ENCODE data around the gene ZNF780B.
"Not testable (repeated sequence)": the region's sequence is repeated elsewhere in the genome, so short reads cannot be mapped to it uniquely, and the experiment has no call there.

Gene ZNF780B

DNA sequence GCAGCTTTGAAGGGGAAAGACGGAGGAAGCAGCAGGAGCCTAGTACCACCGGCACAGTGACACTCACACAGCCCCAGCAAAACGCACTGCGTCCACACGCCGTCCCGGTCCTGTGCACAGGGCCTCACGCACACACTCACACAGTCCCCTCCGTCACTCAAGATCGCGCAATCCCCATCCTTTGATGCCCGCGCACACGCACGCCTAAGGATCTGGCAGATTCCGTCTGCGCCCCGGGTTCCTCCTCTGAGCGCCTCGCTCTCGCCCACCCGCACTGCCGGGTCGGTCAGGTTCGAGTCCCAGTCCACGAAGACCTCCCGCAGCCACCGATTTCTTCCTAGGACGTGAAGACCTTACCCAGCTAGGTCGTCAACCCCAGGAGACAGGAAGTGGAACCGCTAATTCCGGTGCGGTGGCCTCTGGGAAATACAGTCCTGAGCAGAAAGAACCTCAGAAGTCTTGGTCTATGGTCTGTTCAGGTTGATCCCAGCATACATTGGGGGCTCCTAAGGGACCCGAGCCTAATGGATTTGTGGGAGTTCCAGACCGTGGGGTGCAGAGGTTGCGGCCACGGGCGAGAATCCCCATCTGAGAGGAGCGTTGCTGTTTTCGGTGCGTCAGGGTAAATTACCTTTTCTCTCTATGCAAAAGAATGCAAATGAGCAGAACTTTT lies at the start of gene ZNF780B:
ZNF780B (minus strand) TSS at position 400 of the 673 bp plus-strand sequence. CDS start 5,899 bp downstream, outside the sequence.
- DNase-seq = peak; percentile 12

DNA sequence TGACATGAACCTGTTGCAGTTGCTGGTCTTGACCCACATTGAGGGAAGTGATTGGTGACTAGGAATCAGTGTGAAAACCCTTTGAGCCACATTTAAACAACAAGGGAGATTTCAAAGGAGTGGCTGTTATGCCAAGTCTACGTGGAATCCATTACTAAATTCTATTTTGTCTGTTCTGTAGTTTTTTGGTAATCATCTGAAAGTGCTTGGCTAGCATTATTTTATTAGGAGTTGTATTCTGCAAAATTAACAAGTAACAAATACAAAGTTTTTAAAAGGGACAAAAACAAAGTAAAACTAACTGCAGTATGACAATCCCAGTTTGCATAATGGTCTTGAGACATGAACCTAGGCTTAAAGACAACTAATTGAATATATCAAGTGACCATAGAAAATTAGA lies 48.7 kb upstream of the ZNF780B start:
- DNase-seq = no peak

DNA sequence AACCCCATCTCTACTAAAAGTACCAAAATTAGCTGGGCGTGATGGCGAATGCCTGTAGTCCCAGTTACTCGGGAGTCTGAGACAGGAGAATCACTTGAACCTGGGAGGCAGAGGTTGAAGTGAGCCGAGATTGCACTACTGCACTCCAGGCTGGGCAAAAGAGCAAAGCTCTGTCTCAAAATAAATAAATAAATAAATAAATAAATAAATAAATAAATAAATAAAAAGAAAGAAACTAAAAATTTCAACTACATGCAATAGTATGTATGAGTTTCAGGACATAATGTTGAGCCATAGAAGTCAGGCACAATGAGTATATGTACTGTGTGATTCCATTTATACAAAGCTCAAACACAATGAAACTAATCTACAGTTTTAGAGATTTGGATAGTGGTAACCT lies 47.6 kb upstream of the ZNF780B start:
- no peak for DNase-seq

DNA sequence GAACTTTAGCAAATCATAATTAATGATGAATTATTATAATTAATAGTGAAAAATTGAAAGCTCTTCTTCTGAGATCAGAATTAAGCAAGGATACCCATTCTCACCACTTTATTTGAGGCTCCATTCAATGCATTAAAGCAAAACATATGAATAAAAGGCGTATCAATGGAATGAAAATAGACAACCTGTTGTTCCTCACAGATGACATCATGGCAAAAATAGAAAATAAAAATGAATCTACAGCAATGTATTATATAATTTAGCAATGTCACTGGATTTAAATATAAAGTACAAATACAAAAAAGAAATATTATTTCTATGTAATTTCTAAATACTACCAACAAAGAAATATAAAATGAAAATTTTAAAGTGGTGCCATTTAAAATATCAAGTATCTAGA lies 45.8 kb upstream of the ZNF780B start:
- no peak for DNase-seq

DNA sequence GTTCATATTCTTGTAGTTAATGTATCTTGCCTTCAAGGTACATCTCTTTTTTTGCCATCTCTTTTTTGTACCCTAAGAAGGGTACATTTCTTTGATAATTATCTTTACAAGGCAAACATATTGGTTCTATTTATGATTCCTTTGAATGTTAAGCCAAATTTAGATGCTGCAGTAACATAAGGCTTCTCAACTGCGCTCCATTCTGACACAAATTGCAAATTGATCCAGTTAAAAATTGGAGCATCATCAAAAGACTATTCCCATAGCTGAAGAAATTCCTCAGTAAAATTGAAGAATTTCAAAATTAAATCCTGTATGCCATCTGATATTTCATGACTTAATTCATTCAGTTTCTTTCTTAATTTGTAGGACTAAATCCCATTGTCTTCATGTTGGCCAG lies 37.4 kb upstream of the ZNF780B start:
- DNase-seq = no peak

DNA sequence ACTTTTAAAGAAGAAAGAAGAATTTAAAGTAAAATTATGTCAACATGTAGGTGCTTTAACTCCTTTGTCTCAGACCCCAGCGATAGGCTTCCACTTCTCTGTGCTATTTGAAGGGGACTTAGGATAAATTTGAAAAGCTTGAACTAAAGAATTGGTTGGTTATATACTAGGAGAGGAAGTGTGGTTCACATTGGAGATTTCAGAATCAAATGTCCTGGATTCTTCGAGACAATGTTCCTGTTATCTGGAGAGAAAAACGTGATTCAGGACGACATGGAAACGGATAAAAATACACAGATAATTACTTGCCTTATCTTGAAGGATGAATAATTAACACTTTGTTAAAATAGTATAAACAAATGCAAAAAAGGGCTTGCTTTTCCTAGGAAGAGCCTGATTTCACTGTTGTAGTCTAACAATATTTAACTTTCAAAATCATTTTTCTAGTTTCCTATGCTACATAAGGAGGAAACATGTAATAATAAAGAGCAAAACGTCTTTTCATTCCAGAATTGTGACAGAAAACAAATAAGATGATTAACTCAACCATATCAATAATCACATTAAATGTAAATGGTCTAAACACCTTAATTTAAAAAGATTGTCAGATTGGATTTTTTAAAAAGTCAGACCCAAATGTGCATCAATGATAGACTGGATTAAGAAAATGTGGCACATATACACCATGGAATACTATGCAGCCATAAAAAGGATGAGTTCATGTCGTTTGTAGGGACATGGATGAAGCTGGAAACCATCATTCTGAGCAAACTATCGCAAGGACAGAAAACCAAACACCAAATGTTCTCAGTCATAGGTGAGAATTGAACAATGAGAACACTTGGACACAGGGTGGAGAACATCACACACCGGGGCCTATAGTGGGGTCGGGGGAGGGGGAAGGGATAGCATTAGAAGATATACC lies 35.4 kb upstream of the ZNF780B start:
- no peak for DNase-seq

DNA sequence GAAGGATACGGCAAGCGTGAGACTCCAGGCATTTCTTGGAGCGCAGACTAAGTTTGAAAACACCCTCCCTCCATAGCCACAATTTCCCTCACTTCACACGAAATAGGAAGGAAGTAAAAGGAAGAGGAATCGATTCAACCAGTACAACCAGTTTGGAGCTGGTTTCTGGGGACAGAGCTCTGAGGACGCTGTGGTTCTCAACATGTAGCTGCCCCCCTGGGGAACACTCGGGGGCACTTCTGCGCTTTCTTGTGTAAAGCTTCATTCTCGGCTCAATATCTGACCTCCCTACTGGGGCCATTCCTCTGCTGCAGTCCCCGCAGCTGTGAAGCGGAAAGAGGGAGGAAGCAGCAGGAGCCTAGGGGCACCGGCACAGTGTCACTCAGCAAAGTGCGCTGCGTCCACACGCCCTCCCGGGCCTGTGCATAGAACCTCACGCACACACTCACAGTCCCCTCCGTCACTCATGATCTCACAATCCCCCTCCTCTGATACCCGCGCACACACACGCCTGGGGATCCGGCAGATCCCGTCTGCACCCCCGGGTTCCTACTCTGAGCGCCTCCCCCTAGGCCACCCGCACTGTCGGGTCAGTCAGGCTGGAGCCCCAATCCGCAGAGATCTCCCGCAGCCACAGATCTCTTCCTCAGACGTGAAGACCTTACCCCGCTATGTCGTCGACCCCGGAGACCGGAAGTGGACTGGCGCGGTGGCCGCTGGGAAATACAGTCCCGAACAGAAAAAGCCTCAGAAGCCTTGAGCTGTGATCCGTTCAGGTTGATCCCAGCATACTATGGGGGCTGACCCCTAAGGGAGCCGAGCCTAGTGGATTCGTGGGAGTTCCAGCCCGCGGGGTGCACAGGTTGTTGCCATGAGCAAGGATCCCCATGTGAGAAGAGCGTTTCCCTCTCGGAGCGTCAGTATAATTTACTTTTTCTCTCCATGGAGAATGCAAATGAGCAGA lies 34.5 kb upstream of the ZNF780B start, which contains the start of gene ZNF780A:
ZNF780A (minus strand) TSS at position 703 of the 964 bp plus-strand sequence. CDS start 6,190 bp downstream, outside the sequence.
- peak; percentile 54 for DNase-seq

DNA sequence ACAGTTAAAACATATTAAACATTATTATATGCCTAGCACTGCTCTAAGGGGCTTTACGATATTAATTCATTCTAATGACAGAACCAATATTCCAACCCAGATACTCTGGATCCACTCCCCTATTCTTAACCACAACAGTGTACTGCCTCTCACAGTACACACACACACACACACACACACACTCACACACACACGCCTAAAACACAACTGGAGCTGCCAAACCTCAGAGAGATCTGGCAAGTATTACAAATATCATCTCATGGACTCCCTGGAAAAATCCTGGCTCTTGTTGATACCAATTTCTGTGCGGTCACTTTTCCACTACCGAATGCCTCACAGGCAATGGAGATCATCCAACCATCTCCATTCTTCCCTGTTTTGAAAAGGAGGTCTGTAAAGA lies 33.4 kb upstream of the ZNF780B start:
- DNase-seq = no peak

DNA sequence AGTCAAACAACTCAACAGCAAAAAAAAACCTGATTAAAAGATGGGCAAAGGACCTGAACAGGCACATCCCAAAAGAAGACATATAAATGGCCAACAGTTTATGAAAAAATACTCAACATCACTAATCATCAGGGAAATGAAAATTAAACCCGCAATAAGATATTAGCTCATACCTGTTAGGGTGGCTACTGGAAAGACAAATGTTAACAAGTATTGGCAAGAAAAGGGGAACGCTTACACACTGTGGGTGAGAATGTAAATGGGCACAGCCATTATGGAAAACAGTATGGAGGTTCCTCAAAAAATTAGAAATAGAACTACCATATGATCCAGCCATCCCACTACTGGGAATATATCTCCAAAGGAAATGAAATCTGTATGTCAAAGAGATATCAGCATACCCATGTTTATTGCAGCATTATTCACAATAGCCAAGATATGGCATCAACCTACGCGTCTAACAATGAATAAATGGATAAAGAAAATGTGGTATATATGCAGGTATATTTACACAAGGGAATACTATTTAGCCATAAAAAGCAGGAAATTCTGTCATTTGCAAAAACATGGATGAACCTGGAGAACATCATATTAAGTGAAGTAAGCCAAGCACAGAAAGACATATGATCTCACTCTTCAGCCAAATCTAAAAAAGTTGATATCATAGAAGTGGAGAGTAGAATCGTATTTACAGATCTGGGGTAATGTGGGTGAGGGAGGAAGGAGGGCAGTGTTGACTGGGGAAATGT lies 32.4 kb upstream of the ZNF780B start:
- no peak for DNase-seq

DNA sequence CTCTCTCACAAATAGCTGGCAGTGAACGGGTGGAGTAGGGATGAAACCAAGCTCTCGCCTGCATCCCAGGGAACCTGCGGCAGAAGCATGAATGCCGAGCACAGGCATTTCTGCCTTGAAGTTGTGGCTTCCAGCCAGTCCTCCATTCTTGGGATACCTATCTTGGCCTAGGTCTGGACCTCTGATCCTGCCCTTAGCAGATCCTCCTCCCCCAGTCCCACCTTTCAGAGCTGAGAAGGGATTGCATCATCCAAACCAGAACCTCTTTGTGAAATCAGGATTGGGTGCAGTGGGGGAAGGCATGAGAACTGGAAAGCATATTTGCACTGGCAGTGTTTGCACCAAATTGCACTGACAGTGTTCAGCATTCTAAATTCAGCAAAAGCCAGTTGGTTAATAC lies 28.9 kb upstream of the ZNF780B start:
- DNase-seq = no peak

DNA sequence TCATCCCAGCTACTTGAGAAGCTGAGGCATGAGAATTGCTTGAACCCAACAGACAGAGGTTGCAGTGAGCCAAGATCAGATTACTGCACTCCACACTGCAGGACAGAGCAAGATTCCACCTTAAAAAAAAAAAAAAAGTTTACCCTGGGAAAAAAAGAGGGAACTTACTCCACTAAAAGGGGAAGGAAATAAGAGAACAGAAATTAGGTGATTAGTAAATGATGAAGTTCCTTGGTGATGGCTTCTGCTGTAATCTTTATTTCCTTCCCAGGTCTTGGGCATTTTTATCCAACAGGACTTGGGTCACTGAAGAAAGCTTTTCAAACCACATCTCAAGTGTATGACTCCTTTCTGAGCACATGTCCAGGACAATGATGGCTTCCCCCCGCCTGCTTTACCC lies 25.4 kb upstream of the ZNF780B start:
- no peak for DNase-seq

DNA sequence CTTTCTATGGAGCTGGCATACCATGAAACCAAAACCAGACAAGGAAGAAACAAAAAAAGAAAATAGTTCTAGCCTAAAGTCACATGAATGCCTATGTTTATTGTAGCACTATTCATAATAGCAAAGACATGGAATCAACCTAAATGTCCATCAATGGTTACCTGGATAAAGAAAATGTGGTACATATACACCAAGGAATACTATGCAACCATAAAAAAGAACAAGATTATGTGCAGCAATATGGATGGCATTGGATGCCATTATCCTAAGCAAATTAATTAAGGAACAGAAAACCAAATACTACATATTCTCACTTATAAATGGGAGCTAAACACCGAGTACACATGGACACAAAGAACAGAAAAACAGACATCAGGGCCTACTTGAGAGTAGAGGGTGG lies 24.3 kb upstream of the ZNF780B start:
- no peak for DNase-seq

DNA sequence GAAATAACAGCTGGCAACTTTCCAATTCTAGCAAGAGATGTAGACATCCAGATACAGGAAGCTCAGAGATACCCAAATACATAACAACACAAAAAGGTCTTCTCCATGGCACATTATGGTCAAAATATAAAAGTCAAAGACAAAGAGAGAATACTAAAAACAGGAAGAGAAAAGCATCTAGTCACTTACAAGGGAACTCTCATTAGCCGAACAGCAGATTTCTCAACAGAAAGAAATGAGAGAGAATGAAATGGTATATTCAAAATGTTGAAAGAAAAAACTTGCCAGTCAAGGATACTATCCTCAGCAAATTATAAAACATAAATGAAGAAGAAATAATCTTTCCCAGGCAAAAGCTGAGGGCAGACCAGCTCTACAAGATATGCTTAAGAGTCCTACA lies 22.3 kb upstream of the ZNF780B start:
- no peak for DNase-seq

DNA sequence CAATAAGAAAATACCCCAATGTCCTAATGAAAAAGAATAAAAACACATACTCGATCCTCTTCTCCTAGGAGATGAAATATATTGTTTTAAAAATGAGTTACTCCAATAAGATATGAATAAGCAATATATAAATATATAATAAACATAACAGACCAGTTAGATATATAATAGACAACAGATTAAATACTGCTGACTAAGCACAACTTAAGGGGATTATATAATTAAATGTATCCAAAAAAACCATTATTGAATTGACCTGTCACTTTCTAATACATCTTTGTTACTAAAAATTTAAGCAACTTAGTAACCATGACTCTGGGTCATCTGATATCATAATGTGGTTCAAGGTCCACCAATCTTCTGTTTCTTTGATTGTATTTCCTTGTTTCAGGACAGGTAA lies 14.0 kb upstream of the ZNF780B start:
- DNase-seq = no peak

DNA sequence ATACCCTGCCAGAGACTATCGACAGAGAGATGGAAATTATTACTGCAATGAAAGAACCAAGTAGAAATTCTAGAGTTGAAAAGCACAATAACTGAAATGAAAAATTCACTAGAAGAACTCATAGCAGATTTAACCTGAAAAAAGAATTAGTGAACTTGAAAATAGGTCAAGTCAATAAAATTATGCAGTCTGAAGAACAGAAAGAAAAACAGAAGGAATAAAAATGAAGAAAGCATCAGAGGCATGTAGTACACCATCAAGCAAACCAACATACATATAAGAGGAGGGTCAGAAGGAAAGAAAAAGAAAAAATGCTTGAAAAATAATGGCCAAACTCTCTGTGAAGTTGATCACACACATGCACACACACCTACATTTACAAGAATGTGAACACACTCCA lies 3.6 kb upstream of the ZNF780B start:
- DNase-seq = no peak

DNA sequence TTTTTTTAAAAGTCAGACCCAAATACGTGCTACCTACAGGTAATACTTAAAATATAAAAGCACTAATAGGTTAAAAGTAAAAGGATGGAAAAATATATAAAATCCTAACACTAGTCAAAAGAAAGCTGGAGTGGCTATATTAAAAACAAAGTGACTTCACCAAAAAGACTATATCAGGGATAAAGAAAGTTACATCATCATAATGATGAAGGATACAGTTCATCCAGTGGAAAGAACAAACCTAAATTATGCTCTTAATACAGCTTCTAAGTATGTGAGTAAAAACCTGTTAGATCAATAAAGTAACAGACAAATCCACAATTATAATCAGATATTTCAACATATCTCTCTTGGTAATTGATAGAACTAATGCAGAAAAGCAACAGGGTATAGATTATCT lies 1.1 kb upstream of the ZNF780B start:
- no peak for DNase-seq

DNA sequence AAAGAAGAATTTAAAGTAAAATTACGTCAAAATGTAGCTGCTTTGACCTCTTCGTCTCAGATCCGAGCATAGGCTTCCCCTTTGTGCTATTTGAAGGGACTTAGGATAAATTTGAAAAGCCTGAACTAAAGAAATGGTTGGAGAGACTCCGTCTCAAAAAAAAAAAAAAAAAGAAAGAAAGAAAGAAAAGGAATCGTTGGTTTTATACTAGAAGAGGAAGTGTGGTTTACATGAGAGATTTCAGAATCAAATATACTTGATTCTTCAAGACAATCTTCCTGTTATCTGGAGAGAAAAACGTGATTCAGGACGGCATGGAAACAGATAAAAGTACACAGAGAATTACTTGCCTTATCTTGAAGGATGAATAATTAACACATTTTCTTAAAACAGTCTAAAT lies 474 bp upstream of the ZNF780B start:
- DNase-seq = no peak

DNA sequence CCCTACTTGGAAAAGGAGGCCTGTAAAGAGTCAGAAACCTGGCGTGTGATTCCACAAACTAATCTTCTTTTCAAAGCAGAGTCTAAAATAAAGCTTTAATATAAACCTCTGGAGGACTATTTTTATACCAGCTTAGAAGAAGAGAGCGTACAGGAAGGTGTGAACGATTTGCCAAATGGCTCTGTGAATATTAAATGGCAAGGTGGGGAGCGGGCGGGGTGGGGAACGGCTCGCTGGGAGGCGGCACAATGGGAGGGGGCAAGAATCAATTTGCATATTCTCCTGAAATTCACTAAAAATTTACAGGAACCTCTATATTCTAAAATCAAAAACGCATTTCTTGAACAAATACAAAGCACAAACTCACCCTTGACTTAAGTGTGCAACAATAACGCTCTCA lies 982 bp downstream of the ZNF780B start:
- no peak for DNase-seq

DNA sequence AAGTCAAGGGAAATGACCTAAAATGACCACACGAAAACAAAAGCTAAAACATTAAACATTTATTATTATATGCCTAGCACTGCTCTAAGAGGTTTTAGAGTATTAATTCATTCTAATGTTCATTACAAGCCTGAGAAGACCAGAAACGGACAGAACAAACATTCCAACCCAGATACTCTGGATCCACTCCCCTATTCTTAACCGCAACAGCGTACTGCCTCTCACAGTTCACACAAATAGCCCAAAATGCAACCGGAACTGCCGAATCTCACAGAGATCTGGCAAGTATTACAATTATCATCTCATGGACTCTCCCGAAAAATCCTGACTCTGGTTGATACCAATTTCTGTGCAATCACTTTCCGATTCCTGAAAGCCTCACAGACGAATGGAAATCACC lies 1.4 kb downstream of the ZNF780B start:
- no peak for DNase-seq

DNA sequence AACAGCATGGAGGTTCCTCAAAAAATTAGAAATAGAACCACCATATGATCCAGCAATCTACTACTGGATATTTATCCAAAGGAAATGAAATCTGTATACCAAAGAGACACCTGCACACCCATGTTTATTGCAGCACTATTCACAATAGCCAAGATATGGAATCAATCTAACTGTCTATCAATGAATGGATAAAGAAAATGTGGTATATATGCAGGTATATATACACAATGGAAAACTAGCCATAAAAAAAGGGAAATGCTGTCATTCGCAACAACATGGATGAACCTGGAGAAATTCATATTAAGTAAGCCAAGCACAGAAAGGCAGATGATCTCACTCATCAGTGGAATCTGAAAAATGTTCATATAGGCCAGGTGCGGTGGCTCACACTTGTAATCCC lies 2.5 kb downstream of the ZNF780B start:
- DNase-seq = no peak

DNA sequence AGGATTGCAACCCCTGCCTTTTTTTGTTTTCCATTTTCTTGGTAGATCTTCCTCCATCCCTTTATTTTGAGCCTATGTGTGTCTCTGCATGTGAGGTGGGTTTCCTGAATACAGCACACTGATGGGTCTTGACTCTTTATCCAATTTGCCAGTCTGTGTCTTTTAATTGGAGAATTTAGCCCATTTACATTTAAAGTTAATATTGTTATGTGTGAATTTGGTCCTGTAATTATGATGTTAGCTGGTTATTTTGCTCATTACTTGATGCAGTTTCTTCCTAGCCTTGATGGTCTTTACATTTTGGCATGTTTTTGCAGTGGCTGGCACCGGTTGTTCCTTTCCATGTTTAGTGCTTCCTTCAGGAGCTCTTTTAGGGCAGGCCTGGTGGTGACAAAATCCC lies 14.3 kb downstream of the ZNF780B start:
- DNase-seq = not testable (repeated sequence)

DNA sequence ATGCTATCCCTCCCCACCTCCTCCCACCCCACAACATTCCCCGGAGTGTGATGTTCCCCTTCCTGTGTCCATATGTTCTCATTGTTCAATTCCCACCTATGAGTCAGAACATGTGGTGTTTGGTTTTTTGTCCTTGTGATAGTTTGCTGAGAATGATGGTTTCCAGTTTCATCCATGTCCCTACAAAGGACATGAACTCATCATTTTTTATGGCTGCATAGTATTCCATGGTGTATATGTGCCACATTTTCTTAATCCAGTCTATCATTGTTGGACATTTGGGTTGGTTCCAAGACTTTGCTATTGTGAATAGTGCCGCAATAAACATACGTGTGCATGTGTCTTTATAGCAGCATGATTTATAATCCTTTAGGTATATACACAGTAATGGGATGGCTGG lies 18.0 kb downstream of the ZNF780B start:
- DNase-seq = not testable (repeated sequence)

Data from COR-L47 (cell line).